Ascending aorta (tissue), 2 donors: ENCODE measurements around the gene ECM2. TPM values are rescaled to one million over a fixed set of nuclear protein-coding genes. Genes with fewer than 3 reads are reported as not detected.

Experiments
- DNase-seq, 2 donors: peaks; one replicate each; pipeline ENCODE4 v3.0.0-alpha.2; 2019; ENCODE audit warnings: low spot score in 2 of 2
- H3K27ac ChIP-seq, 2 donors: fragments of 200-600 bp; sonication (generic); one replicate each; pipeline ENCODE4 v1.5.1; 2016 to 2017; ENCODE audit warnings: mild to moderate bottlenecking in 1 of 2
- H3K27me3 ChIP-seq: fragments of 200-600 bp; sonication (generic); one replicate; pipeline ENCODE4 v1.5.1; 2017
- H3K36me3 ChIP-seq, 2 donors: fragments of 200-600 bp; sonication (generic); one replicate each; pipeline ENCODE4 v1.5.1; 2016
- H3K4me1 ChIP-seq, 2 donors: fragments of 200-600 bp; sonication (generic); one replicate each; pipeline ENCODE4 v1.5.1; 2016 to 2017; ENCODE audit warnings: mild to moderate bottlenecking in 1 of 2
- H3K4me3 ChIP-seq, 2 donors: fragments of 200-600 bp; sonication (generic); one replicate each; pipeline ENCODE4 v1.5.1; 2016 to 2017; ENCODE audit warnings: mild to moderate bottlenecking in 1 of 2
- H3K9me3 ChIP-seq, 2 donors: fragments of 200-600 bp; sonication (generic); one replicate each; pipeline ENCODE4 v1.5.1; 2016
- intact Hi-C: fragments of 100-400 bp; cut with DNase I; formaldehyde crosslinking; loops from one replicate; pipeline ENCODE4 v1.15.1; 2023
- total RNA-seq: library from RNA; depleted of rRNA; stranded (reverse); fragments of >200 nt; gene quantifications from one replicate; pipeline ENCODE4 v1.1.0, GENCODE V29; 2016
- TF ChIP-seq, protein P1 (sequence below), 3 experiments: fragments of 200-600 bp in 2 of 3; fragments of 450-650 bp in 1 of 3; sonication (generic) in 2 of 3; IDR thresholded peaks; one replicate each; pipeline ENCODE4 v1.5.1; 2016 to 2019; ENCODE audit warnings: antibody characterized with exemption in 3 of 3, mild to moderate bottlenecking in 1 of 3, moderate library complexity in 1 of 3

ECM2 gene
- total RNA-seq, 1 donor from 2014 or later = 20.1 TPM

DNA sequence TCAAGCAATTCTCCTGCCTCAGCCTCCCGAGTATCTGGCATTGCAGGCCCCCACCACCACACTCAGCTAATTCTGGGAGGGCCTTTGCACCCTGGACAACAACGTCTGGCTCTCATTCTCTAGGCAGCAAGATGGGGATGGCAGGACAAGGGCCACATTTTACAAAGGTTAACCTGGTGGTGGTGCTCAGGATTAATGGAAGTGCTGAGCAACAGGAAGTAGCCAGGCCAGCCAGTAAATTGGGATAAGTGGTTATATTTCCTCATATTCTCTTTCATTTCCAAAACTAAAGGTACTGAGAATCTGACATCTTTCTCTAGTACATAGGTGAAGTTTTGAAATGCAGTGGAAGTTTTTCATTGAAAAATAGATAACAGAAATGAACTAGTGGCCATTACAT is 28.8 kb downstream of the ECM2 start:
- intact Hi-C loops = loop anchor here (2.0 to 5.0 kb wide), 5 partner anchors 28 to 182 kb away; partner anchors contain the start of genes CENPP, ECM2 and NOL8
- Histone ChIP-seq H3K27me3 (no peaks in the 10 kb centered on the region), H3K9me3 (no peaks in the 10 kb centered on the region), H3K4me3 (no peak overlapping the region), H3K36me3 (no peaks in the 10 kb centered on the region), H3K27ac (peak overlapping the region; percentile 80 to 90), H3K4me1 (peaks cover 30 to 39% of the 10 kb centered on the region in 2 donors)
- DNase-seq = no peak
- TF ChIP-seq, protein P1, sequence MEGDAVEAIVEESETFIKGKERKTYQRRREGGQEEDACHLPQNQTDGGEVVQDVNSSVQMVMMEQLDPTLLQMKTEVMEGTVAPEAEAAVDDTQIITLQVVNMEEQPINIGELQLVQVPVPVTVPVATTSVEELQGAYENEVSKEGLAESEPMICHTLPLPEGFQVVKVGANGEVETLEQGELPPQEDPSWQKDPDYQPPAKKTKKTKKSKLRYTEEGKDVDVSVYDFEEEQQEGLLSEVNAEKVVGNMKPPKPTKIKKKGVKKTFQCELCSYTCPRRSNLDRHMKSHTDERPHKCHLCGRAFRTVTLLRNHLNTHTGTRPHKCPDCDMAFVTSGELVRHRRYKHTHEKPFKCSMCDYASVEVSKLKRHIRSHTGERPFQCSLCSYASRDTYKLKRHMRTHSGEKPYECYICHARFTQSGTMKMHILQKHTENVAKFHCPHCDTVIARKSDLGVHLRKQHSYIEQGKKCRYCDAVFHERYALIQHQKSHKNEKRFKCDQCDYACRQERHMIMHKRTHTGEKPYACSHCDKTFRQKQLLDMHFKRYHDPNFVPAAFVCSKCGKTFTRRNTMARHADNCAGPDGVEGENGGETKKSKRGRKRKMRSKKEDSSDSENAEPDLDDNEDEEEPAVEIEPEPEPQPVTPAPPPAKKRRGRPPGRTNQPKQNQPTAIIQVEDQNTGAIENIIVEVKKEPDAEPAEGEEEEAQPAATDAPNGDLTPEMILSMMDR (IDR thresholded peaks at IDR 0.05) = no peak

DNA sequence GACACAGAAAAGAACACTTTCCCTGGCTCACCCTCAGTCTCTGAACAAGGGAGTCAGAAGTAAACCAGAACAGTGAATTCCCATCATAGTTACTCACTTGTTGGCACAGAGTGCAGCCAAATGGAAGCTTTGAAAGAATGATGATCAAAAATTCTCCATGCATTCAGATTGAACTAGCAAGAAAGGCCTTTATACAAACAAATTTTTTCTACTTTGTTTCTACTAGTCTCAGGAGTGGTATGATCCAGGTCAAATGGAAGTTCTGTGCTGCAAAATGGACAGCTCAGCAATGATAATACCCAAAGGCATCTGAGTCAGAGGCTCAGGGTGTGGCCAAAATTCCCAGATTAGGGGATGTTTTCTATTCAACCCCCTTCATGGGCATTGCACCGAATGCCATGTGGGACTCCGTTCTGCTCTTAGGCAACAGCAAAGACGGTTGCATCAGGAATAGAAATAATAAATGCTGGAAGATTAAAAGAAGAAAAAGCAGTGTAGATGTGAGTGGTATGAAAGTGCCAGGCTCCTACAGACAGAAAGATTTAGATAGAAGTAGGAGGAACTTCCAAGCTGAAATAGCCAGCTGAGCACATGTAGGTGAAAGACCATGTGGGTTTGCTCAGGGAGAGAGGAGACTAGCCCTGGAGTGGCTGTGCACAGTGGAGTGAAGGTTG is 29.5 kb downstream of the ECM2 start:
- TF ChIP-seq, protein P1 (IDR thresholded peaks at IDR 0.05) = no peak
- intact Hi-C loops = loop anchor here (2.0 to 5.0 kb wide), 5 partner anchors 28 to 182 kb away; partner anchors contain the start of genes CENPP, ECM2 and NOL8
- Histone ChIP-seq H3K9me3 (no peaks in the 10 kb centered on the region), H3K36me3 (no peaks in the 10 kb centered on the region), H3K4me1 (peaks cover 33 to 44% of the 10 kb centered on the region in 2 donors), H3K4me3 (no peak overlapping the region), H3K27ac (peak overlapping the region; percentile 80 to 90), H3K27me3 (no peaks in the 10 kb centered on the region)
- DNase-seq = peak in 1 of 2 donors; percentile 89

DNA sequence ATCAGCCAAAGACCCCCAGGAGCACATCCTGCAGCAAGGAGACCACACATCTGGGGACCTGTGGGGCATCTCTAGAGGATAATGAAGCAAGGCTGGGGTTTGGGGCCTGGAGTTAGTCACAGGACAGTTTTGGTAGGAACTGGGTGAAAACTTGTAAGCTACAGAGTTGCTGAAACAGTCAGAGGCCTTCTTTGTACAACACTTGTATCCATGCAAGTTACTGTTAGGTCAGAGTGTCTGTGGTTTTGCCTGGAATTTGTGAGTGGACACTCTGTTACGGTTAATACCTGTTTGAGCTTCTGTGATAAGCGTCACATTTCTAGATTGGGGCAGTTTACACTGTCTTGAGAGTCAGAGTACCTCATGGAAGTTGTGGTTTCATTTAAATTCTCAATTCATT is 30.9 kb downstream of the ECM2 start:
- H3K36me3 ChIP-seq = no peaks in the 10 kb centered on the region
- H3K27me3 ChIP-seq = no peaks in the 10 kb centered on the region
- intact Hi-C loops = loop anchor here (5.0 kb wide), 1 partner anchor 97 kb away; no protein-coding TSS in a partner anchor
- TF ChIP-seq, protein P1 (IDR thresholded peaks at IDR 0.05) = no peak
- H3K9me3 ChIP-seq = no peaks in the 10 kb centered on the region
- H3K4me1 ChIP-seq = peaks cover 33 to 45% of the 10 kb centered on the region in 2 donors
- H3K27ac ChIP-seq = peak overlapping the region; percentile 80 to 90
- DNase-seq = no peak
- H3K4me3 ChIP-seq = no peak overlapping the region

DNA sequence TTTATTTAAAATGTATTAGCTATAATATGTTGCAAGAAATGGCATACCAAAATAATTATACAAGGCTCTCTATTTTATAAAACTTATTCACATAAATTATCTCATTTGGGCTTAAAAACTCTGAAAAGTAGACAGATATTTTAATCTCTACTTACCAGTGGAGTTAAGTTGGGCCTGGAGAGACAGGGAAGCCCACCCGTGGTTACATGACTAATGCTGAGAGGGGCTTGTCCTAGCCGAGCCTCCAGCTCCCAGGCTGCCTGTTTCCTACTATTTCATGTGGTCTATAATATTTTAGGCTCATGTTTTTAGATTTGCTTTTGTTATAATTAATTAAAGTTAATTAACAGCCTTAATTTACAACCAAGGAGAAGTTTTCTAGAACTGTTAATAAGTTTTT is 32.6 kb downstream of the ECM2 start:
- peaks cover 32 to 47% of the 10 kb centered on the region in 2 donors for H3K4me1 ChIP-seq
- H3K27ac ChIP-seq = no peak overlapping the region
- intact Hi-C loops = no loop called here

DNA sequence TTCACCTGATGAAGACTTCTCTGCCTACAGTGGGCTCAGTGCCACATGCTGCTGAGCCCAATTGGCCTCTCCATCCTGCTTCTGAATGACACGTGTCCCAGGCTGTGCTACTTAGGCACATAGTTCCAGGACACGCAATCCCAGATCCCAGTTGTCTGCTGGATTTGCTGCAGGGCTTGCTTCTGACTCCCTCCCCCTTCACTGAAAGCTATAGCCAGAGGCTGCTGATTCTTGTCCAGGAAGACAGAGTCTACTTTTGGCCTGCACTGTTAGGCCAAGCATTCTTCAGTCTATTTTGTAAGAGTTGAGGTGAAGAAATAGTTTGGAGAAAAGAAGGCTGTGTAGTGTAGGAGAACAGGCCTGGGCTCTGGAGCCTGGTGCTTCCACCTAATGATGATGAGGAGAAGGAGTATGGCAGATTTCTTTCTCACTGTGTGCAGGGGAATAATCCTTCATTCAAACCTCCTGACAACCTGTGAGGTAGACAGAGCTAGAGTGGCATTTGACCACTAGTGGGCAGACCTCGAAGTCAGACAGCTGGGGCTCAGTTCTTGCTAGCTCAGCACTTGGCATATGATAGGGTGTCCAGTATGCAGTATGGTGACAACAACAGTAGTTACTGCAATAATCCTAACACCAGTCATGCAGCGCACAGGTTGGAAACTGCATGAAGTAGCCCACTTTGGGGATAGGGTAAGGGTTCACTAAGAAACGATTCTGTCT is 34.0 kb downstream of the ECM2 start:
- peak overlapping the region; percentile 60 to 76 for H3K27ac ChIP-seq
- peak; percentile 21 to 86 for DNase-seq
- intact Hi-C loops = loop anchor here (2.0 kb wide), 1 partner anchor 21 kb away; no protein-coding TSS in a partner anchor
- no peaks in the 10 kb centered on the region for H3K9me3 ChIP-seq
- TF ChIP-seq, protein P1 (IDR thresholded peaks at IDR 0.05) = peak in 2 of 3 experiments; percentile 22 to 37
- no peaks in the 10 kb centered on the region for H3K36me3 ChIP-seq
- peaks cover 23 to 36% of the 10 kb centered on the region in 2 donors for H3K4me1 ChIP-seq
- H3K4me3 ChIP-seq = no peak overlapping the region
- H3K27me3 ChIP-seq = no peaks in the 10 kb centered on the region

More for the DNA sequence above, 32.6 kb downstream of the ECM2 start:
- no peak for DNase-seq
- TF ChIP-seq, protein P1 (IDR thresholded peaks at IDR 0.05) = no peak
- Histone ChIP-seq H3K36me3 (no peaks in the 10 kb centered on the region), H3K27me3 (no peaks in the 10 kb centered on the region), H3K4me3 (no peak overlapping the region), H3K9me3 (no peaks in the 10 kb centered on the region)
